ENCODE results near the gene PRM1.

The PRM1 gene

GRCh38 chr16:11232852-11233726, 48.0 kb downstream of the PRM1 start:
- no peak for DNase-seq

- DNase-seq, result no peak
Observed at GRCh38 chr16:11232302-11232851, 48.8 kb downstream of the PRM1 start.

GRCh38 chr16:11231367-11231970, 49.7 kb downstream of the PRM1 start:
- DNase-seq, result no peak
